SIG-M5 (cell line): ENCODE results near the gene ANKH.
A peak's percentile ranks its signal among the peaks of the same experiment; 100 is the strongest.
"Not testable (repeated sequence)": the region's sequence is repeated elsewhere in the genome, so short reads cannot be mapped to it uniquely, and the experiment has no call there.

Source experiments
- DNase-seq: peaks from one replicate; lab custom pipeline; 2025; lab: John Stamatoyannopoulos, UW

Gene ANKH

DNA sequence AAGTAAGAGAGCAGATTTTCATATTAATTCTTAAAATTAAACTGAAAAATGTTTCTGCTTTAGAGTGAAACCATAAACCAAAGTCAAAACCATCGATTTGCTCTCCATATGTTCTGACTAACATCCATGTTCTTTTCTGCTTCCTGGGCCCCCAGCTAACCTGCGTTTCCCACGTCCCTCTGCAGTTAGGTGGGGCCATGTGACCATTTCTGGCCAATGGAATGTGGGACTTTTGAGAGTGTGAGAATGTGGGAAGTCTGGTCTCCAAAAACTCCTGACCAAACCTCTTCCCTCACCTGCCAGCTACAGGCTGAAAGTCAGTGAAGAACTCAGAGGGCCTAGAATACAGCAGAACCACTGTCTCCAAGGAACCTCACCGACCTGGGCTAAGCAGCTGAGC, 44.9 kb downstream of the ANKH start:
- DNase-seq = no peak

DNA sequence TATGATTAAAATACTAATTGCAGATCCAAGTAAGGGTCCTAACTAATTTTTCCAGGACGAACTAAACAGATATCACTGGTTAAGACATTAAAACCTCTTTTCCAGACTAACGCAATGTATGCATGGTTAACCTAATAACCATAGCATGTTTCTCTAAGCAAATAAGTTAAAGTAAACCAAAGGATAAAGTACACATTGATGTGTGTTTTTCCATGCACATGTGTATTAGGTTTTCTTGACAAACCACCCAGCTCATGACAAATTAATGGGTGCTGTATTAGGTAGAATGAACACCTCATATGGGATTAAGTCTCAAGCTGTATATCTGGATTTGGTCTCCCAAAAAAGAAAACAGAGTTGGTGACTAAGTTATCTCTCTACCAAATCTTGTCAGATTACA, 45.6 kb downstream of the ANKH start:
- no peak for DNase-seq

DNA sequence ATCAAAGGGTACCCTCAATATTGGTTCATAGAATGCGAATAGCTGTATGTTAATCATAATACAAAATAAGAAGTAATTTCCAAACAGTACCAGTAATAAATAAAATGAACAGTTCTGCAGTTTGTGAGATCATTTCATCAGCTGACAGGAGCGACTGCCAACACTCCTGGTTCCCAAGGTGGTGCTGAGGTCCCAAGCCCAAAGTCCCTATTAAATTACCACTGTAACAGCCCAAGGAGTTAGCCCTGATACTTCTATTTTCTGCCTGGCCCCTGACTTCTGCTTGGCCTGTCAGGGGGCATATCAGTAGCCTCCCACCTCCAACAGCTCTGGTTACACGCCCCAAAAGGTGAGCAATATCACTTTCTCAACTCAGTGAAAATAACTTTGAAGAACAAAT, 47.1 kb downstream of the ANKH start:
- no peak for DNase-seq

GRCh38 chr5:14821100-14821845, 50.3 kb downstream of the ANKH start:
- DNase-seq = no peak

- DNase-seq = no peak
These were observed 52.4 kb downstream of the ANKH start for GRCh38 chr5:14818931-14819790.

DNA sequence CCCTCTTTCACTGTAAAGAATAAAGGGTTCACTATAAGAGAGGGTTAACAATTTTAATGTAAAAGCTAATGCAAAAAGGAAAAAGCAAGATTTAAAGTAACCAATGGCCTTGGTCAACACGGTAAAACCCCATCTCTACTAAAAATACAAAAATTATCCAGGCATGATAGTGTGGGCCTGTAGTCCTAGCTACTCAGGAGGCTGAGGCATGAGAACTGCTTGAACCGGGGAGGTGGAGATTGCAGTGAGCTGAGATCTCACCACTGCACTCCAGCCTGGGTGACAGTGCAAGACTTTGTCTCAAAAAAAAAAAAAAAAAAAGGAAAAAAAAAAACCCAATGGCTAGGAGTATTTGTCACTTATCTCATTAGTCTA, 53.8 kb downstream of the ANKH start:
- DNase-seq = not testable (repeated sequence)

GRCh38 chr5:14816999-14817761, 54.4 kb downstream of the ANKH start:
- no peak for DNase-seq

- DNase-seq = no peak
These were observed 55.1 kb downstream of the ANKH start for GRCh38 chr5:14816374-14816998.

GRCh38 chr5:14813747-14814146, 57.8 kb downstream of the ANKH start:
- no peak for DNase-seq

DNA sequence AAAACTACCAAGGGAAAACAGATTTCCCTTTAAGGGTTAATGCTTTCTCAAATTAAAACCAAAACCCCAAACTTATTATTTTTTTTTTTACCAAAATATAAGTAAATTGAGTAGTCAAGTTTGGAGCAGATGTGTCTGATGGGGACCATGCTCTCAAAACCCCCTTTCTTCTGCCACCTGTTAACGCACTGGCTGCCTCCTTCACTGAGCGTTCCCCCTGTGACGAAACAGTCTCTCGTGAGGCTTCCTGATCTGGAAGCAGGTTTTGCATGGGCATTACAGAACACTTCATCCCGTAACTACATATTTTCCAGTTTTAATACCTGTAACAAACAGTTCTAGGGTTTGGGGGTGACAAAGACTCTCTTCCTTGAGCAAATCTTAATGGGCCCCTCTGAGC, 59.4 kb downstream of the ANKH start:
- no peak for DNase-seq

- DNase-seq = no peak
These were observed 60.5 kb downstream of the ANKH start for GRCh38 chr5:14810928-14811572.

GRCh38 chr5:14810282-14810681, 61.3 kb downstream of the ANKH start:
- DNase-seq = no peak

DNA sequence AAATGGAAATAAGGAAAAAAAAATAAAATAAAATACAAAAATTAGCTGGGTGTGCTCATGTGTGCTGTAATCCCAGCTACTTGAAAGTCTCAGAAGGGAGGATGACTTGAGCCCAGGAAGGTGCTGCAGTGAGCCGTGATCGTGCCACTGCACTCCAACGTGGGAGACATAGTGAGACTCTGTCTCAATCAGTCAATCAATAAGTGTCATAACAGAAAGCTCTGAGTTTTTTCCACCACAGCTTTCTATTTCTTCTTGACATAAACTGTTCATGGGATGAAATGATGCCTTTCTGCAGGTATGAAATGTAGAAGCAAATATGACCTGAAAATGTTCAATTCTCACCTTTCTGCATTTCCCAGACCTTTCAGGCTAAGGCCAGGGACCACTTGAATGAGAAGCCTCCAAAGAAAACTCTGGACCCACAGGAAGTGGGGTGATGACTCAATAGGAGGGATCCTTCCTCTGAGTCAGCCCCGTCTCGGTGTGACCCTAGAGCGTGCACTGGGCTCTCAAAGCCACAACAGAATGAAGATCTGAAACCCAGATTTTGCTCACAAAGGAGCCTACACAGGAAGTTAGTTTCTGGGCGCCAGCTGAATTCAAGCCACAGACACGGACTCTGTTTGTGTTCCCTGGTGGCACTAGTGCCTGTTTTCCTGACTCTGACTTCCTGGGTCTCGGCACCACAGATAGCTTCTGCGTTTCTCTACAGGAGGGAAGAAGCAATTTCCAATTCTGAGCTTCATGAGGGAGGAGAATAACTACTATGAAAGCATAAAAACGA, 62.0 kb downstream of the ANKH start:
- peak; percentile 96 for DNase-seq

DNA sequence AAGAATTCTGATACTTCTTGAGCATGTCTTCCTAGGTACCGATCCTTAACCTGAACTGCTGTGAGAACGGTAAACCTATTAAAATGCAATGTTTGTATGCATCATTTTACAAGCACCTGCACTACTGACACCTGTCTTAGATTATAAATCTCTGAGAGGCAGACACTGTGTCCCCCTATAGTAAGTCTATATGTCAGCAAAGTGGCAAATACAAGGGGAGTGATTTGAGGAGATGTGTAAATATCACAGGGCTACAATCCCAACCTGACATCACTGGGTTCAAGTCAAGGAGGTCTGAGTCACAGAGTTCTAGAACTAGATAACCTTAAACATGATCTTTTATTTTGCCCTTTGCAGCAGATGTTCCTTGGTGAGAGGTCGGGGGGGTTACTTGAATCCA, 64.1 kb downstream of the ANKH start:
- no peak for DNase-seq

DNA sequence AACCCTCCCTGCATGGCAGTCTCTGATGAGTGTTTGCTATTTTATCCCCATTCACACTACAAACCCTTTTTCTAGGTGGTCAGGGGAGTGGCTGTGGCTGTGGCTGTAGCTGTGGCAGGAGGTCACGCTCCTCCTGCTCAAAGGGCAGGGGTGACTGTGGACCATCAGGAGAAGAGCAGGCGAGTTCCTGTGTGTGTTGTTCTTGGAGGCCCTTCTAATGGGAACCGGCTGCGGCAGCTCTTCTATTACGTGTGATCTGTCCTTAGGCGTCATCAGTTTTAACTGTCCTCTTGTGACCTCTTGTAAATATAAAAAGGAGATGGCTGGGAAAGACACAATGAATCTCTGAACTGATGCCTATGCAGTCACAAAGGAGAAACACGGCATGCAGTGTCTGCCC, 65.1 kb downstream of the ANKH start:
- no peak for DNase-seq

GRCh38 chr5:14802541-14802940, 69.0 kb downstream of the ANKH start:
- DNase-seq = no peak

- no peak for DNase-seq
These were observed 69.8 kb downstream of the ANKH start for GRCh38 chr5:14801792-14802191.

- not testable (repeated sequence) for DNase-seq
These were observed 74.2 kb downstream of the ANKH start for GRCh38 chr5:14797385-14797784.

DNA sequence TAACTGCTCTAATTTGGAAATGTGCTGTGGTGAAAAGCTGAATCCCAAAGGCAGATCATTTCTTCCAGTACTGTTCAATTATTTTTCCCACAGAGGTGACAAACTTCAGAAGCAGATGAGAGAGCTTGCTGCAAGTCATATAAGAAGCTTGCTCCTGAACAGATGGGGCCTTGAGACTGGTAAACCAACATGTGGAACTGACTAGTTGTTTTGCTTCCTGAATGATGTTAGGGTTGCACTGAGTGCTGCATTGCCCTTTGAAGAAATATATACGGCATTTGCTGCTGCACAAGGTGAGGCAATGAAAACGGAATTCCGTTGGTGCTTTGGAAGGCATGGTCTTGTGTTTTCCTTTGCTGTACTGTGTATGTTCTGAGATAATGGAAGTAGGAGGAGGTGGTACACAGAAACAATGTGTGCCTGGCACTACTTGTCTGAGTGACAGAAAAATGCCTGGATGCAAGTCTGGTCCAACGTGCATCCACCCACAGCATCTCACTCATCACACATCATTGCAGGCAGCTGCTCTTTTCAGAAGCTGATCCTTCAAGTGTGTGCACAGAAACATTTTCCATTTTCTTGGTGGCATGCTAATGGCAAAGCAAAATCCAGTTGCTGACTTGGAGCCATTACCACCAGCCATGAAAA, 76.9 kb downstream of the ANKH start:
- DNase-seq = no peak

DNA sequence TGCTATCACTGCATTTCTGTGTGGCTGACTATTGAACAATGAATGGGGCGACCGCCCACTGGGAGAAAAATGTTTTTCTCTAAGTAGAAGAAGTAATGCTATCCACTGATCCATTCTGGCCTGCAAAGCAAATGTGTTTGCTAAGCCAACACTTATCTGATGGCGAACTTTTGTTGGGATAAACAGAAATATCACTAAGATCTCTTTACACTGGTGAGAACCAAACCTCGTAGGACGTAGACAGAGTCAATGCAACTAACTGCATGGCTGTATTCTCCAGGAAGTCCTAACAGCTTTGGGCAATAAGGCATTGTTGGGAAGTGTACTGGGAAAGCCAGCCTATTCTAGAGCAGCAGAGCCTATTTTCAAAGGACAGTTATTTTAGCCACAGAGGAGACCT, 77.7 kb downstream of the ANKH start:
- no peak for DNase-seq
